ENCODE measurements around the gene CCDC107.
"Not testable (repeated sequence)": the region's sequence is repeated elsewhere in the genome, so short reads cannot be mapped to it uniquely, and the experiment has no call there.

Gene CCDC107

GRCh38 chr9:35637427-35637955 lies 20.6 kb upstream of the CCDC107 start:
- not testable (repeated sequence) for H3K27ac ChIP-seq; DNase-seq (ENCODE audit: low read depth, low spot score)

GRCh38 chr9:35638751-35639150 lies 19.3 kb upstream of the CCDC107 start:
- H3K27ac ChIP-seq: not testable (repeated sequence)

GRCh38 chr9:35639225-35639624 lies 18.9 kb upstream of the CCDC107 start:
- DNase-seq (ENCODE audit: low read depth, low spot score); H3K27ac ChIP-seq: not testable (repeated sequence)

More at GRCh38 chr9:35638751-35639150, 19.3 kb upstream of the CCDC107 start:
- DNase-seq (ENCODE audit: low read depth, low spot score): not testable (repeated sequence)

GRCh38 chr9:35639631-35640030 lies 18.5 kb upstream of the CCDC107 start:
- no peak overlapping the region for H3K27ac ChIP-seq
- no peak for DNase-seq (ENCODE audit: low read depth, low spot score)

- not testable (repeated sequence) for H3K27ac ChIP-seq; DNase-seq (ENCODE audit: low read depth, low spot score)
These were observed 17.7 kb upstream of the CCDC107 start for GRCh38 chr9:35640431-35640830.

- DNase-seq (ENCODE audit: low read depth, low spot score); H3K27ac ChIP-seq: not testable (repeated sequence)
These were observed 16.6 kb upstream of the CCDC107 start for GRCh38 chr9:35641478-35641877.

GRCh38 chr9:35643046-35643445 lies 15.0 kb upstream of the CCDC107 start:
- no peak overlapping the region for H3K27ac ChIP-seq
- no peak for DNase-seq (ENCODE audit: low read depth, low spot score)

- peak overlapping the region; percentile 74 for H3K27ac ChIP-seq
- not testable (repeated sequence) for DNase-seq (ENCODE audit: low read depth, low spot score)
These were observed 12.4 kb upstream of the CCDC107 start for GRCh38 chr9:35645736-35646135.

GRCh38 chr9:35646153-35646532 lies 11.9 kb upstream of the CCDC107 start:
- DNase-seq (ENCODE audit: low read depth, low spot score): no peak
- peak overlapping the region; percentile 74 for H3K27ac ChIP-seq

GRCh38 chr9:35646533-35647265 lies 11.4 kb upstream of the CCDC107 start:
- peak overlapping the region; percentile 74 for H3K27ac ChIP-seq
- no peak for DNase-seq (ENCODE audit: low read depth, low spot score)

- H3K27ac ChIP-seq: no peak overlapping the region
- no peak for DNase-seq (ENCODE audit: low read depth, low spot score)
These were observed 8.4 kb upstream of the CCDC107 start for GRCh38 chr9:35649431-35650340.

- DNase-seq (ENCODE audit: low read depth, low spot score): no peak
- no peak within 1 kb of the TSS for H3K27ac ChIP-seq
These were observed 7.5 kb upstream of the CCDC107 start, which contains the start of gene SIT1 for GRCh38 chr9:35650341-35651158. Gene SIT1 (minus strand): TSS chr9:35650931. CDS start chr9:35650853, 78 bp downstream.

GRCh38 chr9:35651956-35652828 lies 5.9 kb upstream of the CCDC107 start:
- no peak overlapping the region for H3K27ac ChIP-seq
- DNase-seq (ENCODE audit: low read depth, low spot score): no peak

GRCh38 chr9:35652829-35653209 lies 5.3 kb upstream of the CCDC107 start:
- no peak overlapping the region for H3K27ac ChIP-seq
- no peak for DNase-seq (ENCODE audit: low read depth, low spot score)

- no peak for DNase-seq (ENCODE audit: low read depth, low spot score)
These were observed 4.5 kb upstream of the CCDC107 start for GRCh38 chr9:35653611-35654010.

GRCh38 chr9:35656348-35656747 lies 1.7 kb upstream of the CCDC107 start:
- H3K27ac ChIP-seq: no peak overlapping the region
- DNase-seq (ENCODE audit: low read depth, low spot score): no peak

More at GRCh38 chr9:35653611-35654010, 4.5 kb upstream of the CCDC107 start:
- no peak overlapping the region for H3K27ac ChIP-seq

GRCh38 chr9:35656831-35657545 lies 1.1 kb upstream of the CCDC107 start:
- no peak overlapping the region for H3K27ac ChIP-seq
- no peak for DNase-seq (ENCODE audit: low read depth, low spot score)

- peak within 1 kb of the TSS; percentile 86 for H3K27ac ChIP-seq
- peak; percentile 97 for DNase-seq (ENCODE audit: low read depth, low spot score)
These were observed 451 bp upstream of the CCDC107 start, which contains the start of gene RMRP for GRCh38 chr9:35657546-35658136. Gene RMRP (minus strand): TSS chr9:35658019.
